ENCODE results near the gene CUTA.

CUTA gene

DNA sequence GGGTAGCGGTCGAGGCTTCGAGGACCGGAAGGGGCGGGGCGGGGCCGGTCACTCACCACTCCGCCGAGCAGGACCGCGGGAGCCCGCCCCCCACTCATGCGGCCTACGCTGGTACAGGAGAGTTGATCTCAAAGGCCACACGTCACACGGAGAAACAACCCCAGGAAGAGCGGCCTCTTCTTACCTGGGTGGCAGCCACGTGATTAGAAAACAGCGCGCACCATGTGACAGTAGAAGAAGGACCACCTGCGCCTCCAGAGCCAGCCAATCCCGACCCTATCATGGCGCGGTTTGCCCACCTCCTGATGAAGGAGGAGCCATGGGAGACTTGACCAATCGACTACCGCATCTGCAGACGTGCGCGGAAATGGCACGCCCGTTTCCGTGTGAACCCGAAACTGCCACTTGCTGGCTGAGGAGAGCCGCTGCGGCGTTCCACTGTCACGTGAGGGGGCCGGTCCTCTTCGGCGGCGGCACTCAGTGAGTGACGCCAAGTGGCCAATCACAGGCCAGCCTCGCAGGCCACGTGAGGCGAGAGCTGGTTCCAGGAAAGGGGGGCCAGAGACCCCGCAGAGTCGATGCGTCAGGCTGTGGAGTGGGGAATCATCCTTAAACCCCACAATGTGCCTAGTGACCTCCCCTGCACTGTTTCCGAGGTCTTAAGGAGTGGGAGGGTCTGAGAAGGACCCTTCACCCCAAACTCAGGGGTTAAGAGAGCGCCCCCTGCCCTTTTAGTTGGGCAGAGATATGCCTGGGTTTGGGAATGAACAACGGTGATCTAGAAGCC is at the start of gene CUTA:
Gene CUTA, minus strand, starts transcription at position 205 of the 787 bp plus-strand sequence. Its CDS starts 107 bp downstream, at position 98.
- peak; percentile 37 for TF ChIP-seq CTCF (IDR thresholded peaks at IDR 0.05; ENCODE audit: insufficient read depth, low read depth, low read length, missing control alignments)
- DNase-seq (ENCODE audit: low read depth) = peak; percentile 100
- peak within 1 kb of the TSS; percentile 79 for H3K4me3 ChIP-seq (ENCODE audit: low read depth, low read length)

DNA sequence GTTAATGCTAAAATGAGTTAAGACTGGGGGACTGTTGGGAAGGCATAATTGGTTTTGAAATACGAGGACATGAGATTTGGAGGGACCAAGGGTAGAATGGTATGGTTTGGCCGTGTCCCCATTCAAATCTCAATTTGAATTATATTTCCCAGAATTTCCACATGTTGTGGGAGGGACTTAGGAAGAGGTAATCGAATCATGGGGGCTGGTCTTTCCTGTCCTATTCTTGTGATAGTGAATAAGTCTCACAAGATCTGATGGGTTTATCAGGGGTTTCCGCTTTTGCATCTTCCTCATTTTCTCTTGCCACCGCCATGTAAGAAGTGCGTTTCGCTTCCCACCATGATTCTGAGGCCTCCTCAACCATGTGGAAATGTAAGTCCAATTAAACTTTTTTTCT is 49.2 kb upstream of the CUTA start:
- no peak for DNase-seq (ENCODE audit: low read depth)
- no peak for TF ChIP-seq CTCF (IDR thresholded peaks at IDR 0.05; ENCODE audit: insufficient read depth, low read depth, low read length, missing control alignments)

DNA sequence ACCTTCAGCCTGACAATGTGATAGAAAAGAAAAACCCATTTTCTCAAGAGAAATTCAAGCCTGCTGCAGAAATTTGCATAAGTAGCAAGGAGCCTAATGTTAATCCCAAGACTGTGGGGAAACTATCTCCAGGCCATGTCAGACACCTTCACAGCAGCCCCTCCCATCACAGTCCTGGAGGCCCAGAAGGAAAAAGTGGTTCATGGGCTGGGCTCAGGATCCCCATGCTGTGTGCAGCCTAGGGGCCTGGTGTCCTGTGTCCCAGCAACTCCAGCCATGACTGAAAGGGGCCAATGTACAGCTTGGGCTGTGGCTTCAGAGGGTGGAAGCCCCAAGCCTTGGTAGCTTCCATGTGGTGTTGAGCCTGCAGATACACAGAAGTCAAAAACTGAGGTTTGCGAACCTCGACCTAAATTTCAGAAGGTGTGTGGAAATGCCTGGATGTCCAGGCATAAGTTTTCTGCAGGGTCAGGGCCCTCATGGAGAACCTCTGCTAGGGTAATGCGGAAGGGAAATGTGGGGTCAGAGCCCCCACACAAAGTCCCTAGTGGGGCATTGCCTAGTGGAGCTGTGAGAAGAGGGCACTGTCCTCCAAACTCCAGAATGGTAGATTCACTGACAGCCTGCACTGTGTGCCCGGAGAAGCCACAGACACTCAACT is 48.3 kb upstream of the CUTA start:
- TF ChIP-seq CTCF (IDR thresholded peaks at IDR 0.05; ENCODE audit: insufficient read depth, low read depth, low read length, missing control alignments) = no peak
- no peak overlapping the region for H3K4me3 ChIP-seq (ENCODE audit: low read depth, low read length)
- DNase-seq (ENCODE audit: low read depth) = no peak

More for the DNA sequence above, 49.2 kb upstream of the CUTA start:
- no peak overlapping the region for H3K4me3 ChIP-seq (ENCODE audit: low read depth, low read length)

- no peak overlapping the region for H3K4me3 ChIP-seq (ENCODE audit: low read depth, low read length)
- TF ChIP-seq CTCF (IDR thresholded peaks at IDR 0.05; ENCODE audit: insufficient read depth, low read depth, low read length, missing control alignments) = no peak
- DNase-seq (ENCODE audit: low read depth) = no peak
These were observed 41.3 kb upstream of the CUTA start for GRCh38 chr6:33459226-33459625.

DNA sequence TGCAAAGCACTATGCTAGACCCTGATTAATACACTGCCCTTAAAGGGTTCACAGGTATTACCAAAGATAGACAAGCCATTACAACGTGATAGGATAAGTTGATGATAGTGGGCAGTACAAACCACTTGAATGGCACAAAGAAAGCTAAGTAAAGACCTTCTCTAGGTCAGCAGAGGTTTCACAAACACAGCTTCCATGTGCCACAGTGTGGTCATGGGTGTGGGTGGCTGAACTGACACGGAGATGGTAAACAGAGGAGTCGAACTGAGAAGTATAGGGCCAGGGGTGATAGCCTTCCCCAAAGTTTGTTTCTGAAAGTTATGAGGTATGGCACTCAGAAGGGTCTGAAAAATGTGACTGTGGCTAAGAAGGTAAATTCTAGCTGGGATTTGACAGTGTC is 40.8 kb upstream of the CUTA start:
- no peak for DNase-seq (ENCODE audit: low read depth)
- no peak overlapping the region for H3K4me3 ChIP-seq (ENCODE audit: low read depth, low read length)
- TF ChIP-seq CTCF (IDR thresholded peaks at IDR 0.05; ENCODE audit: insufficient read depth, low read depth, low read length, missing control alignments) = no peak

GRCh38 chr6:33456156-33456555 is 38.2 kb upstream of the CUTA start:
- no peak for DNase-seq (ENCODE audit: low read depth)
- no peak for TF ChIP-seq CTCF (IDR thresholded peaks at IDR 0.05; ENCODE audit: insufficient read depth, low read depth, low read length, missing control alignments)

More at GRCh38 chr6:33456156-33456555, 38.2 kb upstream of the CUTA start:
- no peak overlapping the region for H3K4me3 ChIP-seq (ENCODE audit: low read depth, low read length)
